HG03045 (cell line): ENCODE measurements around the gene IGF2R.

ENCODE experiments used
- ATAC-seq: cut with Tn5 transposase; IDR thresholded peaks from one replicate; pipeline ENCODE4 v1.9.1; 2021; ENCODE audit warnings: mild to moderate bottlenecking, moderate library complexity; ENCODE audit not compliant: unreplicated experiment

IGF2R gene

GRCh38 chr6:160065200-160065599 lies 96.3 kb downstream of the IGF2R start:
- ATAC-seq: no peak

GRCh38 chr6:160067564-160067963 lies 98.7 kb downstream of the IGF2R start:
- no peak for ATAC-seq

- no peak for ATAC-seq
Measured at GRCh38 chr6:160068346-160068745, 99.5 kb downstream of the IGF2R start.

- peak; percentile 95 for ATAC-seq
Measured at GRCh38 chr6:160069050-160069454, 100.2 kb downstream of the IGF2R start.

GRCh38 chr6:160069459-160069858 lies 100.6 kb downstream of the IGF2R start:
- no peak for ATAC-seq

GRCh38 chr6:160070427-160070826 lies 101.5 kb downstream of the IGF2R start:
- no peak for ATAC-seq

- no peak for ATAC-seq
Measured at GRCh38 chr6:160070831-160071230, 101.9 kb downstream of the IGF2R start.

GRCh38 chr6:160071805-160072690 lies 103.2 kb downstream of the IGF2R start:
- ATAC-seq: no peak

- ATAC-seq: no peak
Measured at GRCh38 chr6:160073272-160073671, 104.4 kb downstream of the IGF2R start.

- ATAC-seq: no peak
Measured at GRCh38 chr6:160076009-160076408, 107.1 kb downstream of the IGF2R start.

GRCh38 chr6:160077024-160077423 lies 108.1 kb downstream of the IGF2R start:
- no peak for ATAC-seq

GRCh38 chr6:160077526-160077925 lies 108.6 kb downstream of the IGF2R start:
- no peak for ATAC-seq

GRCh38 chr6:160078883-160079685 lies 110.2 kb downstream of the IGF2R start:
- ATAC-seq: no peak

GRCh38 chr6:160079686-160080043 lies 110.8 kb downstream of the IGF2R start:
- ATAC-seq: no peak

- ATAC-seq: no peak
Measured at GRCh38 chr6:160080097-160080496, 111.2 kb downstream of the IGF2R start.

- ATAC-seq: no peak
Measured at GRCh38 chr6:160081398-160081797, 112.5 kb downstream of the IGF2R start.

GRCh38 chr6:160082627-160083026 lies 113.7 kb downstream of the IGF2R start:
- no peak for ATAC-seq

- no peak for ATAC-seq
Measured at GRCh38 chr6:160084198-160084776, 115.4 kb downstream of the IGF2R start.

- ATAC-seq: no peak
Measured at GRCh38 chr6:160085226-160085625, 116.3 kb downstream of the IGF2R start.

GRCh38 chr6:160085713-160086505 lies 117.0 kb downstream of the IGF2R start:
- ATAC-seq: no peak

GRCh38 chr6:160086754-160087153 lies 117.9 kb downstream of the IGF2R start:
- no peak for ATAC-seq
